Measurements from ENCODE around the gene JPT2.

The JPT2 gene

DNA sequence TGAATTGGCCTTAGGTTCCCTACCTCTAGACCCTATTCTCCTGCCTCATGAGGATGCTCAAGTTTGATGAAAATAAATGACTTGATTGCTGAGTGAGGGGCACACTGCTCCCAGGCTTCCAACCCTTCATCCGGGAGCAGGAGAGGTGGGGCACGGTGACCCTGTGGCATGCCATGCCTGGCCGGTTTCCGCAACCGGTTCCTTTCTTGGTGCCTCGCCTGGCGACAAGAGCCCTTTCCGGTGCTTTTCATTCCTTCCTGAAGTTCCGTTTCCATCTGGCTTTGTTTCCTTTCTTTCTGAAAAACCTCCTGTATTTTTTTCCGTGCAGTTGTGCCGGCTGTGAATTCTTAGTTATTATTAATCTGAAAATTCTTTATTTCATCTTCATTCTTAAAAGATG, 38.2 kb upstream of the JPT2 start:
- H3K27me3 ChIP-seq (replicated peaks; ENCODE audit: control insufficient read depth, insufficient read depth, low read length) = no peaks in the 10 kb centered on the region
- peaks cover 8% of the 10 kb centered on the region for H3K4me1 ChIP-seq (ENCODE audit: control insufficient read depth, insufficient read depth, low read length)
- no peak for DNase-seq (ENCODE audit: low read depth)
- no peaks in the 10 kb centered on the region for H3K9me3 ChIP-seq (ENCODE audit: control insufficient read depth, low read length)
- peaks cover 82% of the 10 kb centered on the region for H3K36me3 ChIP-seq (ENCODE audit: control insufficient read depth, insufficient read depth, low read length, severe bottlenecking)
- H3K4me3 ChIP-seq (ENCODE audit: low read length) = no peak overlapping the region
- no peak overlapping the region for H3K9ac ChIP-seq (ENCODE audit: low read length)

DNA sequence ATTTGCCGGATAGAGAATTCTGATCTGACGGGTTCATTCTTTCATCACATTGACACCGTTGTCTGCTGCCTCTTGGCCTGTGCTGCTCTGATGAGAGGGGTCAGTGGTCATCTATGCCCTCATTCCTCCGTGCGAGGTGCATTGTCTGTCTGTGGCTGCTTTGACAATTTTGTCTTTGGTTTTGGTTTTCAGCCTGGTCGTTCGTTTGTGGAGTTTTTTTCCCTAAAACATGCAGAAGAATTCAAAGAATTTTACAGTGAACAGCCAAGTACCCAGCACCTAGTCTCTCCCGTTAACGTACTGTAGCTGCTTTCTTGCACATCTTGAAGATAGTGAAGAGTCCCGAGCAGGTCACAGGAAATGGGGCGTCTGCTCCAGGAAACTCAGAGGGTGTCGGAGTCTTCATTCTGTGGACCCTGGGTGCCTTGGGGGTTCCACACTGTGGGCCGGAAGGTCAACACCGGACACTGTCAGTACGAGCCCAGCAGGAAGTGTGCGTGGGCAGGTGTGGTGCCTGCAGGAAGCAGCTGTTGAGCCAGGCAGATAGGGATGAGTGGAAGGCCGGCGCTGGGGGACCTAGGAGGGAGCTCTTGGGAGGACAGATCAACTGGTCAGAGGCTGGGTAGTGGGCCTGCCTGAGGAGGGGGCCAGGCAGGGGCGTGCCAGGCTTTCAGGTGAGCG, 37.7 kb upstream of the JPT2 start:
- no peaks in the 10 kb centered on the region for H3K9me3 ChIP-seq (ENCODE audit: control insufficient read depth, low read length)
- peaks cover 8% of the 10 kb centered on the region for H3K4me1 ChIP-seq (ENCODE audit: control insufficient read depth, insufficient read depth, low read length)
- H3K36me3 ChIP-seq (ENCODE audit: control insufficient read depth, insufficient read depth, low read length, severe bottlenecking) = peaks cover 80% of the 10 kb centered on the region
- DNase-seq (ENCODE audit: low read depth) = no peak
- H3K9ac ChIP-seq (ENCODE audit: low read length) = no peak overlapping the region
- no peak overlapping the region for H3K4me3 ChIP-seq (ENCODE audit: low read length)
- H3K27me3 ChIP-seq (replicated peaks; ENCODE audit: control insufficient read depth, insufficient read depth, low read length) = no peaks in the 10 kb centered on the region

DNA sequence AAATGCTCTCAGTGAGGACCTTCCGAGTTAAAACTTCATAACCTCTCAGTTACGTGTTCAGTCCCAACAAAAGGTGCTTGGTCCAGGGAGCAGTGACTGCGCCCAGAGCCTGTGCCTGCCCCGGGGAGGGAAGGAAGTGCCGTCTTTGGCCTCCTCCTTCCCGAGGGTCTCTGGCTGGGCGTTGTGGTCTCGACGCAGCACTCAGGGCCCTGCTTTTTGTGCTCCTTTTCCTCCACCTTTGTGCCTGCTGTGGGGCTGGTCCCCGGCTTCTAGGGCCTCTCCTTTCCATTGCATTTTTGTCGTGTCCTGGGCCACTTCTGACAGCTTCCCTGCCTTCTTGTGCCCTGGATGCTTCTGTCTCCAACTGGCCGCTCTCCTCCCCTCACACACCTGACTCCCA, 36.8 kb upstream of the JPT2 start:
- H3K9me3 ChIP-seq (ENCODE audit: control insufficient read depth, low read length) = no peaks in the 10 kb centered on the region
- H3K27me3 ChIP-seq (replicated peaks; ENCODE audit: control insufficient read depth, insufficient read depth, low read length) = no peaks in the 10 kb centered on the region
- no peak for DNase-seq (ENCODE audit: low read depth)
- peaks cover 78% of the 10 kb centered on the region for H3K36me3 ChIP-seq (ENCODE audit: control insufficient read depth, insufficient read depth, low read length, severe bottlenecking)
- no peak overlapping the region for H3K4me3 ChIP-seq (ENCODE audit: low read length)
- peaks cover 8% of the 10 kb centered on the region for H3K4me1 ChIP-seq (ENCODE audit: control insufficient read depth, insufficient read depth, low read length)
- H3K9ac ChIP-seq (ENCODE audit: low read length) = no peak overlapping the region

- DNase-seq (ENCODE audit: low read depth) = no peak
- Histone ChIP-seq H3K4me1 (ENCODE audit: control insufficient read depth, insufficient read depth, low read length) (peaks cover 8% of the 10 kb centered on the region), H3K9me3 (ENCODE audit: control insufficient read depth, low read length) (no peaks in the 10 kb centered on the region), H3K36me3 (ENCODE audit: control insufficient read depth, insufficient read depth, low read length, severe bottlenecking) (peaks cover 78% of the 10 kb centered on the region), H3K4me3 (ENCODE audit: low read length) (no peak overlapping the region), H3K9ac (ENCODE audit: low read length) (no peak overlapping the region), H3K27me3 (replicated peaks; ENCODE audit: control insufficient read depth, insufficient read depth, low read length) (no peaks in the 10 kb centered on the region)
Measured at GRCh38 chr16:1642148-1642547, 35.9 kb upstream of the JPT2 start.

DNA sequence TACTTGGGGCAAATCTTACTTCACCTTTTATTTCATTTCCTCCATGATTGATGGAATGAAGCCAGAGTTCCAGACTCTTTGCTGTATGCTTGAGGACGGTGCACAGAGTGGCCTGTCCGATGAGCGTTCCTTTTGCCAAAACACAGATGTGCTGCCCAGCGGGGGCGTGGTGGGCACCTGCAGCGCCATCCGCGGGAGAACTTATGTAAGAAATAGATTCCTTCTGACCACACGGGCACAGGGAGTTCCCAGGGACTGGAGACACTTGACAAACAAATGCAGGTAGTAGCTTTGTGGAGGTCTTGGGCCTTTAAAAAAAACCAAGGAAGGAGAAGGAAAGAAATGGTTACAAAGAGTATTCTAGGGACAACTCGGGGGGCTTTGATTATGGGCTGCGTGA, 35.3 kb upstream of the JPT2 start:
- Histone ChIP-seq H3K9ac (ENCODE audit: low read length) (no peak overlapping the region), H3K27me3 (replicated peaks; ENCODE audit: control insufficient read depth, insufficient read depth, low read length) (no peaks in the 10 kb centered on the region), H3K9me3 (ENCODE audit: control insufficient read depth, low read length) (no peaks in the 10 kb centered on the region), H3K4me1 (ENCODE audit: control insufficient read depth, insufficient read depth, low read length) (peaks cover 8% of the 10 kb centered on the region), H3K4me3 (ENCODE audit: low read length) (no peak overlapping the region), H3K36me3 (ENCODE audit: control insufficient read depth, insufficient read depth, low read length, severe bottlenecking) (peaks cover 76% of the 10 kb centered on the region)
- no peak for DNase-seq (ENCODE audit: low read depth)

DNA sequence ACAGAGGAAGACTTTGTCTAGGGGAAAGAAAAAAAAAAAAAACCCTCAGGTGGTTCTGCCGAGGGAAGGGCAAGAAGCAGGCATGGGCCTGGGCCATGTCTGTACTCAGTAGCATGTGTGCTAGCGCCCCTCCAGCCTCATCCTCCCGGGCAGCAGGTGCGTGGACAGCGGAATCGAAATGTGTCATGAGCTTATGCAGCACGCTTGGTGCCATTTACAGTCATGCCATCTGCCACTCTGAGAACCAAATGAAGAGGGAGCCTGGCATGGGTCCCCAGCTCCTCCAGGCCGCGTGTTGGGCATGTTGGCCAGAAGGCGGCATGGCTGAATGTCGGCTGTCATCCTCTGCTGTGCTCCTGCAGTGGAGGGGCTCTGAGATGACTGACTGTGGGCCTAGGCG, 34.6 kb upstream of the JPT2 start:
- Histone ChIP-seq H3K4me1 (ENCODE audit: control insufficient read depth, insufficient read depth, low read length) (peaks cover 8% of the 10 kb centered on the region), H3K27me3 (replicated peaks; ENCODE audit: control insufficient read depth, insufficient read depth, low read length) (no peaks in the 10 kb centered on the region), H3K9me3 (ENCODE audit: control insufficient read depth, low read length) (no peaks in the 10 kb centered on the region), H3K4me3 (ENCODE audit: low read length) (no peak overlapping the region), H3K9ac (ENCODE audit: low read length) (no peak overlapping the region), H3K36me3 (ENCODE audit: control insufficient read depth, insufficient read depth, low read length, severe bottlenecking) (peaks cover 71% of the 10 kb centered on the region)
- no peak for DNase-seq (ENCODE audit: low read depth)

- Histone ChIP-seq H3K36me3 (ENCODE audit: control insufficient read depth, insufficient read depth, low read length, severe bottlenecking) (peaks cover 52% of the 10 kb centered on the region), H3K27me3 (replicated peaks; ENCODE audit: control insufficient read depth, insufficient read depth, low read length) (no peaks in the 10 kb centered on the region), H3K9ac (ENCODE audit: low read length) (no peak overlapping the region), H3K4me3 (ENCODE audit: low read length) (no peak overlapping the region), H3K9me3 (ENCODE audit: control insufficient read depth, low read length) (no peaks in the 10 kb centered on the region), H3K4me1 (ENCODE audit: control insufficient read depth, insufficient read depth, low read length) (peaks cover 8% of the 10 kb centered on the region)
- DNase-seq (ENCODE audit: low read depth) = no peak
Measured at GRCh38 chr16:1645914-1646525, 32.1 kb upstream of the JPT2 start.

GRCh38 chr16:1647856-1648255, 30.2 kb upstream of the JPT2 start:
- Histone ChIP-seq H3K9me3 (ENCODE audit: control insufficient read depth, low read length) (no peaks in the 10 kb centered on the region), H3K4me1 (ENCODE audit: control insufficient read depth, insufficient read depth, low read length) (no peaks in the 10 kb centered on the region), H3K36me3 (ENCODE audit: control insufficient read depth, insufficient read depth, low read length, severe bottlenecking) (peaks cover 45% of the 10 kb centered on the region), H3K4me3 (ENCODE audit: low read length) (no peak overlapping the region), H3K9ac (ENCODE audit: low read length) (no peak overlapping the region), H3K27me3 (replicated peaks; ENCODE audit: control insufficient read depth, insufficient read depth, low read length) (no peaks in the 10 kb centered on the region)
- no peak for DNase-seq (ENCODE audit: low read depth)

GRCh38 chr16:1650131-1650530, 27.9 kb upstream of the JPT2 start:
- no peak for DNase-seq (ENCODE audit: low read depth)
- Histone ChIP-seq H3K27me3 (replicated peaks; ENCODE audit: control insufficient read depth, insufficient read depth, low read length) (no peaks in the 10 kb centered on the region), H3K9ac (ENCODE audit: low read length) (no peak overlapping the region), H3K4me1 (ENCODE audit: control insufficient read depth, insufficient read depth, low read length) (no peaks in the 10 kb centered on the region), H3K36me3 (ENCODE audit: control insufficient read depth, insufficient read depth, low read length, severe bottlenecking) (peaks cover 41% of the 10 kb centered on the region), H3K4me3 (ENCODE audit: low read length) (no peak overlapping the region), H3K9me3 (ENCODE audit: control insufficient read depth, low read length) (no peaks in the 10 kb centered on the region)

GRCh38 chr16:1651094-1651973, 26.7 kb upstream of the JPT2 start:
- H3K9me3 ChIP-seq (ENCODE audit: control insufficient read depth, low read length) = no peaks in the 10 kb centered on the region
- peaks cover 49% of the 10 kb centered on the region for H3K36me3 ChIP-seq (ENCODE audit: control insufficient read depth, insufficient read depth, low read length, severe bottlenecking)
- H3K27me3 ChIP-seq (replicated peaks; ENCODE audit: control insufficient read depth, insufficient read depth, low read length) = no peaks in the 10 kb centered on the region
- H3K9ac ChIP-seq (ENCODE audit: low read length) = no peak overlapping the region
- peak; percentile 25 for DNase-seq (ENCODE audit: low read depth)
- H3K4me3 ChIP-seq (ENCODE audit: low read length) = no peak overlapping the region
- H3K4me1 ChIP-seq (ENCODE audit: control insufficient read depth, insufficient read depth, low read length) = no peaks in the 10 kb centered on the region

GRCh38 chr16:1651974-1652312, 26.1 kb upstream of the JPT2 start:
- Histone ChIP-seq H3K27me3 (replicated peaks; ENCODE audit: control insufficient read depth, insufficient read depth, low read length) (no peaks in the 10 kb centered on the region), H3K4me1 (ENCODE audit: control insufficient read depth, insufficient read depth, low read length) (no peaks in the 10 kb centered on the region), H3K4me3 (ENCODE audit: low read length) (no peak overlapping the region), H3K36me3 (ENCODE audit: control insufficient read depth, insufficient read depth, low read length, severe bottlenecking) (peaks cover 54% of the 10 kb centered on the region), H3K9me3 (ENCODE audit: control insufficient read depth, low read length) (no peaks in the 10 kb centered on the region), H3K9ac (ENCODE audit: low read length) (no peak overlapping the region)
- peak; percentile 21 for DNase-seq (ENCODE audit: low read depth)
